HepG2 (cell line): Measurements from ENCODE around the gene NEURL1. TPM values are rescaled to one million over a fixed set of nuclear protein-coding genes. Genes with fewer than 3 reads are reported as not detected.

Source experiments
- CAMTA2 ChIP-seq: sonication (generic); formaldehyde crosslinking; IDR thresholded peaks from 2 replicates; pipeline ENCODE4 v1.4.0; 2020; ENCODE audit warnings: mild to moderate bottlenecking, missing genetic modification reagents, borderline replicate concordance
- HNRNPLL ChIP-seq: fragments of 200-400 bp; formaldehyde crosslinking; IDR thresholded peaks from 2 replicates; pipeline ENCODE4 v1.6.1; 2017; ENCODE audit warnings: mild to moderate bottlenecking, low read depth, low read length; ENCODE audit not compliant: poor library complexity, severe bottlenecking
- MLLT10 ChIP-seq: sonication (generic); formaldehyde crosslinking; IDR thresholded peaks from 2 replicates; pipeline ENCODE4 v1.4.0; 2020; ENCODE audit warnings: missing genetic modification reagents
- SOX5 ChIP-seq: IDR thresholded peaks from 2 replicates; pipeline ENCODE4 v1.6.1; 2016; ENCODE audit warnings: borderline replicate concordance
- TBP ChIP-seq: sonication (generic); formaldehyde crosslinking; IDR thresholded peaks from 2 replicates; pipeline ENCODE4 v1.5.0; 2020; ENCODE audit warnings: missing genetic modification reagents
- ZBTB21 ChIP-seq: sonication (generic); formaldehyde crosslinking; IDR thresholded peaks from 2 replicates; pipeline ENCODE4 v1.4.0; 2020; ENCODE audit warnings: missing genetic modification reagents
- ZBTB7B ChIP-seq: sonication (generic); formaldehyde crosslinking; IDR thresholded peaks from 2 replicates; pipeline ENCODE4 v1.4.0; 2020; ENCODE audit warnings: missing genetic modification reagents
- ZEB1 ChIP-seq: IDR thresholded peaks from 2 replicates; pipeline ENCODE4 v1.6.1; 2012; ENCODE audit warnings: mild to moderate bottlenecking, low read depth, inconsistent platforms; ENCODE audit not compliant: insufficient replicate concordance
- ZMAT5 ChIP-seq: sonication (generic); formaldehyde crosslinking; IDR thresholded peaks from 2 replicates; pipeline ENCODE4 v1.5.0; 2020; ENCODE audit warnings: mild to moderate bottlenecking, low read depth, missing genetic modification reagents, borderline replicate concordance
- ZMYM2 ChIP-seq: sonication (generic); formaldehyde crosslinking; IDR thresholded peaks from 2 replicates; pipeline ENCODE4 v1.8.0; 2022; ENCODE audit warnings: mild to moderate bottlenecking, missing genetic modification reagents
- ZNF124 ChIP-seq: sonication (generic); formaldehyde crosslinking; IDR thresholded peaks from 2 replicates; pipeline ENCODE4 v1.4.0; 2020; ENCODE audit warnings: missing genetic modification reagents
- ZNF446 ChIP-seq: sonication (generic); formaldehyde crosslinking; IDR thresholded peaks from 2 replicates; pipeline ENCODE4 v1.5.0; 2020; ENCODE audit warnings: mild to moderate bottlenecking, missing genetic modification reagents
- ZNF703 ChIP-seq: sonication (generic); formaldehyde crosslinking; IDR thresholded peaks from 2 replicates; pipeline ENCODE4 v1.5.1; 2020; ENCODE audit warnings: missing genetic modification reagents, mild to moderate bottlenecking, moderate library complexity, borderline replicate concordance
- ZNF766 ChIP-seq: sonication (generic); formaldehyde crosslinking; IDR thresholded peaks from 2 replicates; pipeline ENCODE4 v1.5.0; 2020; ENCODE audit warnings: missing genetic modification reagents, borderline replicate concordance
- polyA plus RNA-seq, 8 experiments: library from polyadenylated mRNA; depleted of rRNA in 3 of 8; stranded (reverse) in 7 of 8; unstranded in 1 of 8; fragments of >200 nt; fragmentation: Illumina TruSeq in 4 of 8; extraction: Trizol in 4 of 8; gene quantifications; 2 replicates each; pipeline versions ENCODE4 v1.2.1 to v1.2.3, GENCODE V29; 2011 to 2016; ENCODE audit warnings: low read depth in 4 of 8, missing spikeins in 1 of 8, mixed read lengths in 1 of 8; ENCODE audit not compliant: insufficient read depth in 1 of 8
- total RNA-seq, 5 experiments: library from RNA; depleted of rRNA; stranded (reverse); fragments of >200 nt; fragmentation: Illumina TruSeq; extraction: Trizol; gene quantifications; 2 replicates each; pipeline ENCODE4 v1.2.3, GENCODE V29; 2016; ENCODE audit warnings: low read depth in 1 of 5
- TF ChIP-seq, protein P1 (sequence below): sonication (generic); formaldehyde crosslinking; IDR thresholded peaks from 2 replicates; pipeline ENCODE4 v1.5.0; 2020; ENCODE audit warnings: missing genetic modification reagents
- TF ChIP-seq, protein P2 (sequence below): sonication (generic); formaldehyde crosslinking; IDR thresholded peaks from 2 replicates; pipeline ENCODE4 v1.8.0; 2022; ENCODE audit warnings: mild to moderate bottlenecking, missing genetic modification reagents; ENCODE audit not compliant: insufficient replicate concordance

Gene NEURL1
- total and polyA plus RNA-seq, 2 of the 13 experiments (the other 11 are each of a cell fraction or from before 2014, with no cell fraction given): not detected

- TF ChIP-seq MLLT10 (no peak), ZMYM2 (no peak), ZNF446 (CRISPR knock-in tag) (no peak), ZNF766 (no peak), ZMAT5 (no peak), SOX5 (CRISPR knock-in tag) (no peak), ZEB1 (no peak), ZBTB21 (CRISPR knock-in tag) (no peak), TBP (no peak), ZNF124 (no peak), CAMTA2 (CRISPR knock-in tag) (no peak), ZNF703 (CRISPR knock-in tag) (no peak), ZBTB7B (CRISPR knock-in tag) (no peak), HNRNPLL (no peak)
- TF ChIP-seq, protein P1, sequence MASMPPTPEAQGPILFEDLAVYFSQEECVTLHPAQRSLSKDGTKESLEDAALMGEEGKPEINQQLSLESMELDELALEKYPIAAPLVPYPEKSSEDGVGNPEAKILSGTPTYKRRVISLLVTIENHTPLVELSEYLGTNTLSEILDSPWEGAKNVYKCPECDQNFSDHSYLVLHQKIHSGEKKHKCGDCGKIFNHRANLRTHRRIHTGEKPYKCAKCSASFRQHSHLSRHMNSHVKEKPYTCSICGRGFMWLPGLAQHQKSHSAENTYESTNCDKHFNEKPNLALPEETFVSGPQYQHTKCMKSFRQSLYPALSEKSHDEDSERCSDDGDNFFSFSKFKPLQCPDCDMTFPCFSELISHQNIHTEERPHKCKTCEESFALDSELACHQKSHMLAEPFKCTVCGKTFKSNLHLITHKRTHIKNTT (CRISPR knock-in tag): no peak
- TF ChIP-seq, protein P2, sequence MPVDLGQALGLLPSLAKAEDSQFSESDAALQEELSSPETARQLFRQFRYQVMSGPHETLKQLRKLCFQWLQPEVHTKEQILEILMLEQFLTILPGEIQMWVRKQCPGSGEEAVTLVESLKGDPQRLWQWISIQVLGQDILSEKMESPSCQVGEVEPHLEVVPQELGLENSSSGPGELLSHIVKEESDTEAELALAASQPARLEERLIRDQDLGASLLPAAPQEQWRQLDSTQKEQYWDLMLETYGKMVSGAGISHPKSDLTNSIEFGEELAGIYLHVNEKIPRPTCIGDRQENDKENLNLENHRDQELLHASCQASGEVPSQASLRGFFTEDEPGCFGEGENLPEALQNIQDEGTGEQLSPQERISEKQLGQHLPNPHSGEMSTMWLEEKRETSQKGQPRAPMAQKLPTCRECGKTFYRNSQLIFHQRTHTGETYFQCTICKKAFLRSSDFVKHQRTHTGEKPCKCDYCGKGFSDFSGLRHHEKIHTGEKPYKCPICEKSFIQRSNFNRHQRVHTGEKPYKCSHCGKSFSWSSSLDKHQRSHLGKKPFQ (CRISPR knock-in tag): no peak
These were observed 96.6 kb downstream of the NEURL1 start (continued) for GRCh38 chr10:103590060-103590459.
